Activated T-cell treated with anti-CD3 and anti-CD28 coated beads for 24 hours (primary cell): ENCODE measurements around the gene ZMYM4.

Experiments used
- DNase-seq: peaks from one replicate; pipeline ENCODE4 v3.0.0-alpha.2; 2020; ENCODE audit warnings: low read depth

Gene ZMYM4

DNA sequence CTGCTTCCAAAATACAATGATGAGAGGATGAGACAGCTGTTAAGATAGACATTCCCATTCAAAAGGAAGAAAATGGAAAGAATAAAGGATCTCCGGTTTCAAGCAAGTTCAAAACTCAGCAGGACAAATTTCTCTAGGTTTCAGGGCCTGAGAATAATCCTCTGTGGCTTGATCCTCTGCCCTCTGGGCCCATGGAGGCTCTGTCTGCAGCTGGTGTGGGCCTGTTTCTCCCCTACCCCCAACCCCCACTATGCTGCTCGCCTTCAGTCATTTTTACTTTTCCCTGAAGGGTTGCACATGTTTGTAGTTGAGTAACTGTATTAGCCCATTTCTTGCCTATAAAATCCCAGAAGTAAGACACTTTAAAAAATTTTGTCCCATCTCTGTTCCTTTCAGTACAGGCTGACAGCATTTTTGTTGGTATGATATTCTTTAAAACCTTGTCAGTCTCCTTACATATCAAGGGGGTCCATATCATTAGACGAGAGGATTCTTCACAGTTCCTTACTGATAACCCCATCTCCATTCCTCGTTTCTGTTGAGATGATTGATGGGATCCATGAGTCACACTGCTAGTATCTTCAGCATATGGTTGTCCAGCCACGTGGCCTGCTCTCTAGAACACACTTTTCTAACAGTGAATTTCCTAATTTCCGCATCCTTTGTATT, 10.5 kb downstream of the ZMYM4 start:
- no peak for DNase-seq

DNA sequence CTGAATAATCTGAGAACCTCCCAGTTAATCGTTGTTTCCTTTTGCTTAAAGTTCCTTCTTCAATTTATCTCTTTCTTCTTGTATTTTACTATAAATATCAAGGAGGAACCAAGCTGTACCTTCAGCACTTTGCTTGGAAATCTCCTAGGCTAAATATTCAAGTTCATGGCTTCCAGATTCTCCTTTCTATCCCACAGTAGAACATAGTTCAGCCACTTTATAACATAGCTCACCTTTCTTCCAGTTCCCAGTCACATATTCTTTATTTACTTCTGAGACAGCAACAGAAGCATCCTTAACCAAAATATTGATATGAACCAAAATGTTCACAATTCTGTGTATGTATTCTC, 11.0 kb downstream of the ZMYM4 start:
- no peak for DNase-seq

DNA sequence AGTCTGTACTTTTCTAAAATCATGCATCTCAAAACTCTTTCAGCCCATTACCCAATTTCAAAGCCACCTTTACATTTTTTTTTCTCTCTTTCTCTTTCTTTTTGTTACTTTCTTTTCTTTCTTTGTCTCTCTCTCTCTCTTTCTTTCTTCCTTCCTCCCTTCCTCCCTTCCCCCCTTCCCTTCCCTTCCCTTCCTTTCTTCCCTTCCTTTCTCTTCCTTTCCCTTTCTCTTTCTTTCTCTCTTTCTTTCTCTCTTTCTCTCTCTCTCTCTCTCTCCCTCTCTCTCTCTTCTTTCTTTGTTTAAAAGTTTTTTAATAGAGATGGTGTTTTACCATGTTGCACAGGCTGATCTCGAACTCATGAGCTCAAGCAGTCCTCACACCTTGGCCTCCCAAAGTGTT, 11.5 kb downstream of the ZMYM4 start:
- no peak for DNase-seq

DNA sequence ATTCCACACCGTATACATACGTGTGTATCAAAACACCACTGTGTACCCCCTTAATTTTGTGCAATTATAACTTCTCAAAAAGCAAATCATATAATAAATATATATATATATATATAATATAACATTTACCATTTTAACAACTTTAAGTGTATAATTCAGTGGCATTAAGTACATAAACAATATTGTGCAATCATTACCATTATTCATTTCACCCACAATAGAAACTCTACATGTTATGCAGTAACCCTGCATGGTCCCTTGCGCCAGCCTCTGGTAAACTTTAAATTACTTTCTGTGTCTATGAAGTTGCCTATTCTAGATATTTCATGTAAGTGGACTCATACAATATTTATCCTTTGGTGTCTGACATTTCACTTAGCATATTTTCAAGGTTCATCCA, 13.1 kb downstream of the ZMYM4 start:
- DNase-seq: no peak

DNA sequence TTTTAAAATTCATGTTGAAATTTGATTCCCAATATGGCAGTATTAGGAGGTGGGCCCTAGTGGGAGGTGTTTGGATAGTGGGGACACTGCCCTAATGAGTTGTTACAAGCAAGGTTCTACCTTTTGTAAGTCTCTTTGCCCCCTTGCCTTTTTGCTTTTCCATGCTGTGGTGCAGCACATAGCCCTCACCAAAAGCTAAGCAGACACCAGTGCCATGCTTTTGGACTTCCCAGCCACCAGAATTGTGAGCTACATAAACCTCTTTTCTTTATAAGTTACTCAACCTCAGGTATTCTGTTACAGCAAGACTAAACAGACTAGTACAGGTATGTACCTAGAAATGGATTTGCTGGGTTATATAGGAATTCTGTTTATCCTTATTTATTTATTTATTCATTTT, 13.7 kb downstream of the ZMYM4 start:
- no peak for DNase-seq

DNA sequence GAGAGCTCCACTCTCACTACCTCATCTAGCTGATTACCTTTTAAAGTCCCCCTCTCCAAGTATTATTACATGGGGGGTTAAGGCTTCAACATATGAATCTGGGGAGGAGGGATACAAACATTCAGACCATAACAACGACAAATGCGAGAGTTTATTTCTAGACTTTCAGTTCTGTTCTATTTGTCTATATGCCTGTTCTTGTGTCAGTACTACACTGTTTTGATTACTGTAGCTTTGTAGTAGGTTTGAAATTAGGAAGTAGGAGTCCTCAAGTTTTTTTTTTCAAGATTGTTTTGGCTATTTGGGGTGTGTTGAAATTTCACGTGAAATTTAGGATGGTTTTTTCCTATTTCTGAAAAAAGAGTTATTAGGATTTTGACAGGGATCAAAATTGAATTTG, 16.3 kb downstream of the ZMYM4 start:
- DNase-seq: no peak

DNA sequence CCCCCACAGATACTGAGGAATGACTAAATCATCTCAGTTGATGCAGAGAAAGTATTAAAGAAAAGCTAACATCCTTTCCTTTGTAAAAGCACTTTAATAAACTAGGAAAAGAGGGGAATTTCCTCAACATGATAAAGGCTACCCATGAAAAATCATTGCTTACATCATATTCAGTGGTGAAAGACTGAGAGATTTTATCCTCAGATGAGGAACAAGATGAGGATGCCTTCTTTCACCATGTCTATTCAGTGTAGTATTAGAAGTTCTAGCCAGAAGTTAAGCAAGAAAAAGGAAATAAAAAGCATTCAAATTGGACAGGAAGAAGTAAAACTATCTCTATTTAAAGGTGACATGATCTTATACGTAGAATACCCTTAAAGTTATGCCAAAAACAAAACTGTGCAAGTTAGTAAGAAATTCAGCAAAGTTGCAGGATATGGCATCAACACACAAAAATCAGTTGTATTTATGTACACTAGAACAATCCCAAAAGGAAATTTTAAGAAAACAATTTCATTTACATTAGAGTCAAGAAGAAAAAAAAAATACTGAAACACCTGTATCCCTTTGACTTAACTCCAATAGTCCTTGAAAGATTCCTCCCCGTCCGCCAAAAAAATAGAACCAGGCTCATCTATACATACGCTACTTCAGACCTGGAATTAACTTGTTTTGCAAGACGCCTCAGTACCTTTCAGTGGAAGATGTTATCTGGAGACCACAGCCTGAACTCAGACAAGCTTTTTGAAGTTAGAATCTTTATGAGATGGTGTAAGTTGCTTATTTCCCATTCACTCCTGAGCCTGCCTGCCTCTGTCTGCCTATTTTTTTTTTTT, 17.5 kb downstream of the ZMYM4 start:
- no peak for DNase-seq

DNA sequence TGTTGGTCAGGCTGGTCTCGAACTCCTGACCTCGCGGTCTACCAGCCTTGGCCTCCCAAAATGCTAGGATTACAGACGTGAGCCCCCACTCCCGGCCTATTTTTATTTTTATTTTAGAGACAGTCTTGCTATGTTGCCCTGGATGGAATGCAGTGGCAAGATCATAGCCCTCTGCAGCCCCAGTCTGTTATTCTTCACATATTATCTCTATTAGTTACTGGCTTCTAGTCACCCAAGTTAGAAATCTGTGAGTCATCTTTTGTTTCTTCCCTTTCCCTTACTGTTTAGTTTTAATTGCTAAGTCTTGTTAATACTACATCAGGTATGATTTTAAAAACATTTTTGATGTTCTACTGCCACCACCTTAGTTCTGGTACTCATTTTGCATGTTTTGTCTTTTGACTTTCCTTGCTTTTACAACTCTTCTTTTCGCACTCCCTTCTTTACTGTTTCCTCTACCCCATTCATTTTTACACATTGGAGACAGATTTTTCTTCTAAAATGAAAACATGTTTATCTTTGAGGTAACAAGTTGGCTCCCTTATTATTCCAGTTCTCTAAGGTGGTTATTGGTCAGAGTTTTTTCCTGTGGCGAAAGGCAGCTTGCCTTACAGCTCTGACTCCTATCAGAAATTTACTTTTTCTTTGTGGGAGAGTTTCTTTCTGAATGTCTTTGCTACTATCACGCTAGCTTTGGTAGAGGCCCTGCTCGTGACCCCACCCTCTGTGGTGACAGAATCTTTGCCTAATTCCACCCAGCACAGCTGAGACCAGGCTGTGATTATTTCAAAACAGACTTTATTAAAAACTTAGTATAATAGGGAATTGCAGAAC, 19.5 kb downstream of the ZMYM4 start:
- no peak for DNase-seq

DNA sequence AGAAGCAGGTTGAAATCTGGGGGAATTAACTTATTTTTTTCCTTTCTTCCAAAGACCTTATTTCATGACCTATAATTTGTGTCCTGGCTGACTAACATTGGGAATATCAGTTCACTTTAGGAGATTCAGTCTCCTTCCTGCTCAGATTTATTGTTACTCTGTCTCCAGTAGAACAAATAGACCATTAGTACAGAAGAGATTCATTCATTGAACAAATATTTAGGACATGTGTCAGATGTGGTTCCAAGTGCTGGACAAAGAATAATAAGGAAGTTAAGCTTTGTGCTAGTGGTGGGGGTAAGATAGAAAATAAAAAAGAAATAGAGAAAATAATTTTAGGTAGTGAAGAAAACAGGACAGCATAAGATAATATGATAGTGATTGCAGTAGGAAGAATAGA, 20.3 kb downstream of the ZMYM4 start:
- DNase-seq: no peak

DNA sequence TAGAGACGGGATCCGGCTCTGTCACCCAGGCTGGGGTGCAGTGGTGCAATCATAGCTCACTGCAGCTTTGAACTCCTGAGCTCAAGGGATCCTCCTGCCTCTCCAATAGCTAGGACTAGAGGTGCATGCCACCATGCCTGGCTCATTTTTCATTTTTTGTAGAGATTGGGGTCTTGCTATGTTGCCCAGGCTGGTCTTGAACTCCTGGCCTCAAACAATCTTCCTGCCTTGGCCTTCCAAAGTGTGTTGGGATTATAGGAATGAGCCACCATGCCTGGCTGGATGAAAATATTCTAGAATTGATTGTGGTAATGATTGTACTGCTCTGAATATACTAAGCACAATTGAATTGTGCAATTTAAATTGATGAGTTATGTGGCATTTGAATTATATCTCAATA, 21.9 kb downstream of the ZMYM4 start:
- no peak for DNase-seq

DNA sequence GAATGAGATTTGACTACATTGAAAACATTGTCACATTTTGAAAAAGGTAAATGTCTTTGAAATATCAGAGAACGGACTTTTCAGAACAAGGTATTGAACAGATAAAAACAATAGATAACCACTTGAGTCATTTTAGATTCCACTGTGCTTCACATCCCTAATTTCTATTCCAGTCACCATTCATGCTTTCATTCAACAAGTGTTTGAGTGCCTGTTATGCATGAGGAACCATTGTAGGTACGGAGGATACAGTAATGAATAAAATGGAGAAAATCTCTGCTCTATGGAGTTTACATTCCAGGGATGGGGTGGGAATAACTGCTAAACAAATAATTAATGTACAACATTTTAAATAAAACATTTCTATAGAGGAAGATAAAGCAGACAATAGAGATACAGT, 26.3 kb downstream of the ZMYM4 start:
- DNase-seq: no peak

DNA sequence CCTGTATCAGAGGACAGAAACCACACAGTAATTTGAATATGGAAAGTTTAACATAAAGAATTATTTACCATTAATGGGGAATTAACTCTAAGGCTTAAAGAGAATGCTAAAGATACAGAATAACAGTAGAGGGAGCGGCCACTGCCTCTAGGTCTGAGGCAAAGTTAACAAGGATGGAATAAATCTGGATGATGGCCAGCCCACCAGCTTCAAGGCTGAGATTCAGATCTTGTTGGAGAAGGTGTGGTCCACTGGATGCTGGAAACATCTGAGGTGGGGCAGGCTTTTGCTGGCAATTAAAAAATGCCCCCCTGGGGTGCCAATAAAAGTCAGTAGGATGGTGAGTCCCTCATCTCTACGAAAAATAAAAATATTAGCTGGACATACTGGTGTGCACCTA, 29.4 kb downstream of the ZMYM4 start:
- no peak for DNase-seq

DNA sequence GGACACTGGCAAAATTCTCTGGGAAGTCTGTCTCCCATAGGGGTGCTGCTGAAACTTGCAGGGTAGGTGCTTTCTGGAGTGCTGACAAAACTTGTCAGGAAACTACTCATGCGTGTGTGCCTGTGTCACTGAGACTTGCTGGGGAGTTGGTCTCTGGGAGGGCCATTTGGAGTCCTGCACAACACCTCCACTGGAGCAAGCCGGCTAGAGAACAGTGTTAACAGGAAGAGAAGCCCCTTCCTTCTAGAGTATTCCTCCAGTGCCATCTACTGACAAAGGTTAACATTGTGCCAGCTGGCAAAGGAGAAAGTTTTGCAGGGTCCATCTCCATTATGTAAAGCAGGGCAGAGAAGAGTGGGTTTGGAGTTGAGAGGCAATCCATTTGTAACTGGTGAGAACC, 30.0 kb downstream of the ZMYM4 start:
- no peak for DNase-seq

DNA sequence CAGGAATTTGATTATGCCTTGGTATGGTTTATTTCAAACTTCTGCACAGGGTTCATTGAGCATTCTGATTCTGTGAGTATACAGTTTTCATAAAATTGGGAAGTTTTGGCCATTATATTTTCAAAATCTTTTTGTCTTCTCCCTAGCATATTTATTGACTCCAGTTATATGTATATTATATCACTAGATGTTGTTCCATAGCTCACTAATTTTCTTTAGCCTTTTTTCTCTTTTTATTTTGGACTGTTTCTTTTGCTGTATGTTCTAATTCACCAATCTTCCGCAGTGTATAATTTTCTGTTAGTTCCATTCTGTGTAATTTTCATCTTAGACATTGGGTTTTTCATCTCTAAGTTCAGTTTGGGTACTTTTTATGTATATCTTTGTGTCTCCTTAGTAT, 31.9 kb downstream of the ZMYM4 start:
- no peak for DNase-seq

DNA sequence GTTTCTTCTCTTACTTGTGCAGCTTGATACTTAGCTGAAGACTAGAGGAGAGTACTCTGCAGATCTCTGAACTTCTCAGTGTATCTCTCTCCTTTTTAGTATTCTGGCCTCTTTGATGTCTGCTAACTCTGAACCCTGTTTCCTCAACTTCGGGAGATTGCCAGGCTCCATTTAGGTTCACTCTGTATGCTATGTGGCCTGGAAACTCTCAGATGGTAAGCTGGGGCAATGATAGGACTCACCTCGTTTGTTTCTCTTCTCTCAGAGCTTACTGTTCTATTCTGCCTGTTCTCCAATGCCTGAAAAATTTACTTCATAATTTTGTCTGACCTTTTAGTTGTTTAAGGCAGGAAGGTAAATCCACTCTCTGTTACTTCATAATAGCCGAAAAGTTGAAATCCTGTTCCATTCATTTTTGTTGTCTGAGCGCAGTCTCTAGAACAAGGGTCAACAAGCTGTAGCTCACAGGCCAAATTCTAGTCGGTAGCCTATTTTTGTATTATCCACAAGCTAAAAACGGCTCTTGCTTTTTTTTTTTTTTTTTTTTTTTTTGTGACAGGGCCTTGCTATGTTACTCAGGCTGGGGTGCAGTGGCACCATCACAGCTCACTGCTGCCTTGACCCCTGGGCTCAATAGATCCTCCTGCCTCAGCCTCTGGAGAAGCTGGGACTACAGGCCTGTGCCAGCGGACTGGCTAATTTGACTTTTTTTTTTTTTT, 33.3 kb downstream of the ZMYM4 start:
- no peak for DNase-seq

DNA sequence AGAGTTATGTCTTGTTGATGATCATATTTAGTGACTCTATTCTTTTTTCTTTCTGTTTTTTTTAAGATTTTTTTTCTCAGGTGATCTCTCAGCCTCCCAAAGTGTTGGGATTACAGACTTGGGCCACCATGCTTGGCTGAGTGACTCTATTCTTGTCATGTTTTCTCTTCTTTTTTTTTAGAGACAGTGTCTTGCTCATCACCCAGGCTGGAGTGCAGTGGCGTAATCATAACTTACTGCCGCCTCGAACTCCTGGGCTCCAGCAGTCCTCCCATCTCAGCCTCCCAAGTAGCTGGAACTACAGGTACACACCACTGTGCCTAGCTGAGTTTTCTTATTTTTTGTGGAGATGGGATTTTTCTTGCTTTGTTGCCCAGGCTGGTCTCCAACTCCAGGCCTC, 36.9 kb downstream of the ZMYM4 start:
- DNase-seq: no peak

DNA sequence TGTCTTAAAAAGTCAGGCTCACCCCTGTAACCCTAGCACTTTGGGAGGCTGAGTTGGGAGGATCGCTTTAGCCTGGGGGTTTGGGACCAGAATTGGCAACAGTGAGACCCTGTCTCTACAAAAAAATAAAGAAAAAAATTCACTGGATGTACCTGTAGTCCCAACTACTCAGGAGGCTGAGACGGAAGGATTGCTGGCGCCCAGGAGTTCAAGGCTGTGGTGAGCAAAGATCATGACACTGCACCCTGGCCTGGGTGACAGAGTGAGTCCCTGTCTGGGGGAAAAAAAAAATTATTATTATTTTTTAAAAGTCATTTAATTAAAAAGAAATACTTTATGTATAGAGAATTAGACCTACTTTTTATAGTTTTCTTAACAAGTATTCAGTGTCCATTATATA, 47.1 kb downstream of the ZMYM4 start:
- no peak for DNase-seq

DNA sequence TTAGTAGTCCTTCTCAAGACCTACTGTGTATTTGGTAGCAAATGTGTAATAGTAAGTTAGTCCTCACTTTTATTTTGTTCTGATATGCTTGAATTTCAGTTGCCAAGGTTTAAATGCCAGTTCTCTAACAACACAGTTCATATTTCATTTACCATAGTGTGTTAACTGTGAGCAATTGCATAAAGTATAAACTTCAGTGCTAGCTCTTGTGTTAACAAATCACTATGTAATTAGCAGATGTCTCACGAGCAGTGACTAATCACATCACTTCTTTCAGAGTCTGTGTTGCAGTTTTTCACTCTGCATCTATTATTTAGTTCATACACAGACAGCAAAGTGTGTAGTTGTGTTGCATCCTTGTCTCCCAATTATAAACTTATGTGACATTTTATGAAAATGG, 47.8 kb downstream of the ZMYM4 start:
- no peak for DNase-seq

DNA sequence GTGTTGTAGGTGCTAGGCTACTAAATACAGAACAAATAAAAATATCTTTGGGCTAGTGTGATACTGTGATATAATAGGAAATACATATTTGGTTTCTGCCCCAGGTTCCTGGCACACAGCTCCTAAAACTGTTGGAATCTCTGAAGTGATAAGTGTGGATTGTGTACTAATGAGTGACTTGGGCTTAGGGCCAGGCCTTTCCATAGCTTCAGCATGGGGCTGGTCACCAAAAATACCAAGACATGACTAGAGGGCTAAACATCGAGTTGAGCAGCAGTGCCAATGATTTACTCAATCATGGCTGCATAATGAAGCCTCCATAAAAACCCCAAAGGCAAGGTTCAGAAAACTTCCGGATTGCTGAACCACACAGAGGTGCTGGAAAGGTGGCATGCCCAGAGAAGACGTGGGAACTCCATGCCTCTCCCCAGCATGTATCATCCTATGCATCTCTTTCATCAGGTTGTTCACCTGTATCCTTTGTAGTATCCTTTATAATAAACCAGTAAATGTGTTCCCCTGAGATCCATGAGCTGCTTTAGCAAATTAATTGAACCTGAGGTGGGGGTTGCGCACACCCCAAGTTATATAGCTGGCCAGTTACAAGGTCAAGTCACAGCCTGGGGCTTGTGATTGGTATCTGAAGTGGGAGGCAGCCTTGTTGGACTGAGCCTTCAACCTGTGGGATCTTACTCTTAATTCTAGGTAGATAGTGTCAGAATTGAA, 51.6 kb downstream of the ZMYM4 start:
- DNase-seq: no peak

DNA sequence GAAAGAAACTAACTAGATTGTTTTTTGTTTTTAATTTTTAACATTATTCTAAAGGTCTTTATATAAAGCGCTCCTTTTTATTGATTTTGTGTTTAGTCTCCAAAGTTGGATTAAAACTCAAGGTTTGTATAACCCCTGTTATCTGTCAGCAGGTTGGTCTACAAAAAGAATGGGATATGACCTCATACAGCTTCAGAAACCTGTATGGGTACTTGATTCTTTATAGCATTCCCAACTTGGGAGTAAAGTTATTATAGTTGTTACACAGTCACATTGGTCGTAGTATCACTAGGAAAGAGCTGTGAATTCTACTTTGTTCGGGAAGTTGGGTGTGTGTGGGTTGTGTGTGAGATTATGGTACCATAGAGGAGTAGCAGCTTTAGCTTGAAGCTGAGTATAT, 52.4 kb downstream of the ZMYM4 start:
- DNase-seq: no peak

DNA sequence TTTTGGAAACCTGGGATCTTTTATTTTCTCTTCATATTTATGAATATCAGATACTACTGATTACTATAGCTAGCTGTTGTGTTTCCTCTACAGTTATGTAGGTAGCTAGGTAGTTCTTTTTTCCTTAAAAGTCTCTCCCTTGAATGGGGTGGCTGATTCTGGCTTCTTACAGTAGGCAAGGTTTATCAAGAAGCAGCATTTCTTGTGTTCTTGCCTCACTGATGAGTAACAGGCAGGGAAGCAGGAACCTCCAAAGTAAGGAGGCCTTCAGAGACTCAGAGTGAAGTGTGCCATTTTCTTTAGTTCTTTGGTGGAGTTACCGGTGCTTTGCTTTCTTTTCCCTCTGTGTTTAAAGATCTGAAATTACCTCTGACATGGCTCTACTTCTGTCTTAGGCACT, 56.0 kb downstream of the ZMYM4 start:
- DNase-seq: no peak
